Endothelial cell of umbilical vein (primary cell): ENCODE measurements around the gene KLF15. TPM values are rescaled to one million over a fixed set of nuclear protein-coding genes. Genes with fewer than 3 reads are reported as not detected.

Source experiments
- BruUV-seq: library from RNA; stranded (reverse); fragments of 400-500 nt; replicated peaks from 2 replicates; lab custom pipeline; 2021; lab: Mats Ljungman, UMichigan
- CTCF ChIA-PET: fragments of 300-600, 350-600 bp; sonication (Branson Sonifier 250); formaldehyde crosslinking; loops from one replicate; lab custom pipeline; 2021; ENCODE audit warnings: antibody characterized with exemption, inconsistent platforms; lab: Charles Lee
- POLR2A ChIA-PET: fragments of 300-600, 350-600 bp; sonication (Branson Sonifier 250); formaldehyde crosslinking; loops from one replicate; lab custom pipeline; 2021; ENCODE audit warnings: antibody characterized with exemption, inconsistent platforms; lab: Charles Lee
- DNase-seq: peaks from one replicate; pipeline ENCODE4 v3.0.0-alpha.2; 2011; ENCODE audit warnings: low read depth, low spot score
- FAIRE-seq: peaks from 2 replicates; lab custom pipeline; 2011; peaks lifted over from hg19 to GRCh38; lab: Jason Lieb, UNC
- H2AFZ ChIP-seq: 2 replicates; pipeline ENCODE4 v1.6.0; 2012; ENCODE audit warnings: low read depth, low read length, control low read depth, inconsistent platforms
- H3K27ac ChIP-seq: 2 replicates; pipeline ENCODE4 v1.5.1; 2011; ENCODE audit warnings: low read depth, mild to moderate bottlenecking, control low read depth, low read length, moderate library complexity; ENCODE audit not compliant: insufficient read depth
- H3K27me3 ChIP-seq, 2 experiments: 2 replicates each; pipeline versions ENCODE4 v1.6.0 to v1.6.1; 2011; ENCODE audit warnings: low read length in 2 of 2, mixed read lengths in 1 of 2; ENCODE audit not compliant: control insufficient read depth in 2 of 2, insufficient read depth in 2 of 2
- H3K36me3 ChIP-seq, 2 experiments: 2 replicates in 1 of 2; 3 replicates in 1 of 2; pipeline ENCODE4 v1.5.1; 2011; ENCODE audit warnings: low read length in 2 of 2, mild to moderate bottlenecking in 1 of 2, moderate library complexity in 1 of 2; ENCODE audit not compliant: control insufficient read depth in 2 of 2, insufficient read depth in 2 of 2; ENCODE audit errors: extremely low read depth in 1 of 2
- H3K4me1 ChIP-seq: 3 replicates; pipeline ENCODE4 v1.5.1; 2011; ENCODE audit warnings: mild to moderate bottlenecking, low read length; ENCODE audit not compliant: control insufficient read depth, insufficient read depth; ENCODE audit errors: extremely low read depth
- H3K4me2 ChIP-seq: 2 replicates; pipeline ENCODE4 v1.6.1; 2011; ENCODE audit warnings: low read length, control low read depth, mixed read lengths; ENCODE audit not compliant: insufficient read depth
- H3K4me3 ChIP-seq, 3 experiments: fragments of 200-600 bp in 1 of 3; sonication (generic), shearing (Covaris generic) in 1 of 3; replicated peaks in 1 of 3; 2 replicates each; pipeline ENCODE4 v1.5.1; 2011 to 2016; ENCODE audit warnings: control low read depth in 3 of 3, low read length in 3 of 3, mild to moderate bottlenecking in 2 of 3, inconsistent platforms in 1 of 3, low read depth in 1 of 3, moderate library complexity in 1 of 3; ENCODE audit not compliant: insufficient read depth in 1 of 3
- H3K79me2 ChIP-seq: 2 replicates; pipeline ENCODE4 v1.6.0; 2012; ENCODE audit warnings: low read length, inconsistent platforms; ENCODE audit not compliant: control insufficient read depth, insufficient read depth
- H3K9ac ChIP-seq: replicated peaks from 2 replicates; pipeline ENCODE3; 2011; ENCODE audit warnings: low read length, control low read depth; ENCODE audit not compliant: insufficient read depth; ENCODE audit errors: extremely low read depth
- H3K9me1 ChIP-seq: replicated peaks from 3 replicates; pipeline ENCODE4 v1.6.0; 2011; ENCODE audit warnings: mild to moderate bottlenecking, low read length; ENCODE audit not compliant: control insufficient read depth, insufficient read depth; ENCODE audit errors: extremely low read depth
- H3K9me3 ChIP-seq: replicated peaks from 2 replicates; pipeline ENCODE4 v1.5.1; 2012; ENCODE audit warnings: low read length, inconsistent platforms; ENCODE audit not compliant: control insufficient read depth, insufficient read depth
- H4K20me1 ChIP-seq: replicated peaks from 2 replicates; pipeline ENCODE3; 2011; ENCODE audit warnings: mild to moderate bottlenecking, low read length; ENCODE audit not compliant: control insufficient read depth, insufficient read depth; ENCODE audit errors: extremely low read depth
- EZH2 ChIP-seq: IDR thresholded peaks from 2 replicates; pipeline ENCODE4 v1.6.1; 2012; ENCODE audit warnings: borderline replicate concordance, low read depth, mild to moderate bottlenecking, moderate library complexity, low read length, inconsistent platforms; ENCODE audit not compliant: severe bottlenecking
- FOS ChIP-seq: IDR thresholded peaks from 2 replicates; pipeline ENCODE4 v1.6.1; 2011; ENCODE audit warnings: mild to moderate bottlenecking, low read length, moderate library complexity, borderline replicate concordance; ENCODE audit not compliant: insufficient read depth
- GATA2 ChIP-seq: IDR thresholded peaks from 2 replicates; pipeline ENCODE4 v1.7.0; 2011; ENCODE audit warnings: low read depth, mild to moderate bottlenecking, moderate library complexity, mixed read lengths, low read length; ENCODE audit not compliant: insufficient read length, insufficient read depth
- JUN ChIP-seq: IDR thresholded peaks from 2 replicates; pipeline ENCODE4 v1.6.1; 2011; ENCODE audit warnings: borderline replicate concordance, low read depth; ENCODE audit not compliant: insufficient read length, insufficient read depth
- MYC ChIP-seq: IDR thresholded peaks from one replicate; pipeline ENCODE4 v1.6.1; 2011; ENCODE audit warnings: mild to moderate bottlenecking, low read depth, low read length
- POLR2A ChIP-seq: IDR thresholded peaks from 2 replicates; pipeline ENCODE4 v1.6.1; 2012; ENCODE audit warnings: low read depth, mild to moderate bottlenecking, control low read depth, low read length
- POLR2AphosphoS5 ChIP-seq: IDR thresholded peaks from 2 replicates; pipeline ENCODE4 v1.6.1; 2012; ENCODE audit warnings: low read depth, mild to moderate bottlenecking, control low read depth, low read length, moderate library complexity; ENCODE audit not compliant: insufficient read depth
- dilution Hi-C: fragments of 300-500 bp; cut with MboI; formaldehyde crosslinking; loops from one replicate; pipeline ENCODE4 v1.15.0; 2019; ENCODE audit warnings: low sequenced_read_pairs; ENCODE audit not compliant: extremely low pct_ligation_motif_present
- intact Hi-C: fragments of 100-400 bp; cut with micrococcal nuclease; formaldehyde crosslinking; loops from one replicate; pipeline ENCODE4 v1.10.0; 2022
- polyA plus RNA-seq, 4 experiments: library from polyadenylated mRNA; depleted of rRNA in 3 of 4; stranded (reverse) in 3 of 4; unstranded in 1 of 4; fragments of >200 nt; gene quantifications; 2 replicates each; pipeline versions ENCODE4 v1.2.1 to v1.2.3, GENCODE V29; 2011 to 2012; ENCODE audit warnings: missing spikeins in 1 of 4
- total RNA-seq: library from RNA; stranded (reverse); gene quantifications from 2 replicates; pipeline ENCODE4 v1.2.3, GENCODE V29; 2021
- TF ChIP-seq, protein P1 (sequence below): IDR thresholded peaks from 2 replicates; pipeline ENCODE4 v1.6.1; 2011; ENCODE audit not compliant: insufficient read depth, insufficient read length
- TF ChIP-seq, protein P2 (sequence below), 2 donors: IDR thresholded peaks; 1 replicate in 1 of 2; 2 replicates in 1 of 2; pipeline ENCODE4 v1.5.1; 2011; ENCODE audit warnings: low read length in 2 of 2, mild to moderate bottlenecking in 2 of 2, moderate library complexity in 2 of 2, control low read depth in 1 of 2, inconsistent platforms in 1 of 2, low read depth in 1 of 2; ENCODE audit not compliant: insufficient read depth in 1 of 2; ENCODE audit errors: extremely low read depth in 1 of 2

Gene KLF15
- total and polyA plus RNA-seq, 2 donors (not counting 3 experiments of a cell fraction or from before 2014, with no cell fraction given): 2.2 to 3.0 TPM

DNA sequence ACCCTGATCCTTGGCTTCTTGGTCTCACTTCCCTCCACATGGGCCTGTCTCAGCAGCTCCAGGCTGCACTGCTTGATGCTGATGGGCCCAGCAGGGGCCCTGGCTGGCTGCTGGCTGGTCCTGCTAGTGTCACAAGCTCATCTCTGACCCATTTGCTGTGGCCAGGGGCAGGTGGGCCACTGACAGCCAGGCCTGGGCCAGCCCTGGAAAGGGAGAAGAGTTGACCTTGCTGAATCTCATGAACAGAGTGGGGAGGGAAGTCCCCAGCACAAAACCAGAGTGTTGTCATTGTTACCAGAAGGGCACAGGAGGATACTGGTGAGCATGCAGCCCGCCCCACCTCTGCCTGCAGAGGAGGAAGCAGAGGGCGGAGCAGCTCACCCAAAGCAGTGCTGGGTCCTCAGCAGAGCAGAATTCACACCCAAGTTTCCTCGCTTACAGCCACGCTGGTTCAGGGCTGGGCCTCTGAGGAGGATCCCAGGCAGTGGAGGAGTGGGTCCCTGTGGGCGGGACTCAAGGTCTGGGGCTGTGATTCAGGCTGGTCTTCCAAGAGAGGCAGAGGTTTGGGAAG is 7.6 kb upstream of the KLF15 start:
- no peak overlapping the region for H3K9ac ChIP-seq
- TF ChIP-seq POLR2AphosphoS5 (no peak), MYC (no peak), GATA2 (no peak), FOS (no peak), JUN (no peak), EZH2 (no peak), POLR2A (no peak)
- TF ChIP-seq, protein P1, sequence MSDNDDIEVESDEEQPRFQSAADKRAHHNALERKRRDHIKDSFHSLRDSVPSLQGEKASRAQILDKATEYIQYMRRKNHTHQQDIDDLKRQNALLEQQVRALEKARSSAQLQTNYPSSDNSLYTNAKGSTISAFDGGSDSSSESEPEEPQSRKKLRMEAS: no peak
- TF ChIP-seq, protein P2, sequence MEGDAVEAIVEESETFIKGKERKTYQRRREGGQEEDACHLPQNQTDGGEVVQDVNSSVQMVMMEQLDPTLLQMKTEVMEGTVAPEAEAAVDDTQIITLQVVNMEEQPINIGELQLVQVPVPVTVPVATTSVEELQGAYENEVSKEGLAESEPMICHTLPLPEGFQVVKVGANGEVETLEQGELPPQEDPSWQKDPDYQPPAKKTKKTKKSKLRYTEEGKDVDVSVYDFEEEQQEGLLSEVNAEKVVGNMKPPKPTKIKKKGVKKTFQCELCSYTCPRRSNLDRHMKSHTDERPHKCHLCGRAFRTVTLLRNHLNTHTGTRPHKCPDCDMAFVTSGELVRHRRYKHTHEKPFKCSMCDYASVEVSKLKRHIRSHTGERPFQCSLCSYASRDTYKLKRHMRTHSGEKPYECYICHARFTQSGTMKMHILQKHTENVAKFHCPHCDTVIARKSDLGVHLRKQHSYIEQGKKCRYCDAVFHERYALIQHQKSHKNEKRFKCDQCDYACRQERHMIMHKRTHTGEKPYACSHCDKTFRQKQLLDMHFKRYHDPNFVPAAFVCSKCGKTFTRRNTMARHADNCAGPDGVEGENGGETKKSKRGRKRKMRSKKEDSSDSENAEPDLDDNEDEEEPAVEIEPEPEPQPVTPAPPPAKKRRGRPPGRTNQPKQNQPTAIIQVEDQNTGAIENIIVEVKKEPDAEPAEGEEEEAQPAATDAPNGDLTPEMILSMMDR (IDR thresholded peaks at IDR 0.05; ENCODE audit: extremely low read depth in 1 of 2, insufficient read depth in 1 of 2, low read depth in 1 of 2, low read length in 2 of 2): no peak
- CTCF ChIA-PET: no interaction called here
- DNase-seq: no peak
- H3K4me2 ChIP-seq: no peak overlapping the region
- no TSS peak for BruUV-seq
- no peaks in the 10 kb centered on the region for H3K36me3 ChIP-seq
- H4K20me1 ChIP-seq: no peaks in the 10 kb centered on the region
- H3K79me2 ChIP-seq: no peaks in the 10 kb centered on the region
- dilution Hi-C loops: no loop called here
- POLR2A ChIA-PET: no interaction called here
- no peaks in the 10 kb centered on the region for H3K4me1 ChIP-seq
- H3K27me3 ChIP-seq: peaks cover 0 to 11% of the 10 kb centered on the region in 2 experiments
- H2AFZ ChIP-seq: no peak overlapping the region
- no peak overlapping the region for H3K27ac ChIP-seq
- H3K4me3 ChIP-seq: no peak overlapping the region
- intact Hi-C loops: no loop called here
- no peaks in the 10 kb centered on the region for H3K9me3 ChIP-seq
- H3K9me1 ChIP-seq: no peaks in the 10 kb centered on the region
- FAIRE-seq: no peak
